Smooth muscle cell (in vitro differentiated cells): ENCODE measurements around the gene EPB41L3. TPM values are rescaled to one million over a fixed set of nuclear protein-coding genes. Genes with fewer than 3 reads are reported as not detected.
A peak's percentile ranks its signal among the peaks of the same experiment; 100 is the strongest.

Experiments used
- DNase-seq: peaks from one replicate; lab custom pipeline; 2025; ENCODE audit not compliant: unreplicated experiment; lab: John Stamatoyannopoulos, UW
- H2AFZ ChIP-seq: fragments of 200-600 bp; sonication (generic); 2 replicates; pipeline ENCODE4 v1.6.0; 2016; ENCODE audit warnings: antibody characterized with exemption, low read depth, mild to moderate bottlenecking
- H3F3A ChIP-seq: fragments of 200-600 bp; sonication (generic); 2 replicates; pipeline ENCODE4 v1.6.0; 2017; ENCODE audit warnings: antibody characterized with exemption, low read depth
- H3K27ac ChIP-seq: fragments of 200-600 bp; sonication (generic); 2 replicates; pipeline ENCODE4 v1.5.1; 2016; ENCODE audit warnings: low read depth, mild to moderate bottlenecking
- H3K27me3 ChIP-seq: fragments of 200-600 bp; sonication (generic); 2 replicates; pipeline ENCODE4 v1.6.1; 2016; ENCODE audit warnings: low read depth, mild to moderate bottlenecking
- H3K36me3 ChIP-seq: fragments of 200-600 bp; sonication (generic); 2 replicates; pipeline ENCODE4 v1.5.1; 2016; ENCODE audit warnings: low read depth
- H3K4me1 ChIP-seq: fragments of 200-600 bp; sonication (generic); 2 replicates; pipeline ENCODE4 v1.5.1; 2016; ENCODE audit warnings: low read depth
- H3K4me2 ChIP-seq: fragments of 200-600 bp; sonication (generic); 2 replicates; pipeline ENCODE4 v1.6.0; 2016; ENCODE audit warnings: mild to moderate bottlenecking
- H3K4me3 ChIP-seq: fragments of 200-600 bp; sonication (generic); 2 replicates; pipeline ENCODE4 v1.5.1; 2016; ENCODE audit warnings: mild to moderate bottlenecking
- H3K79me2 ChIP-seq: fragments of 200-600 bp; sonication (generic); 2 replicates; pipeline ENCODE4 v1.6.0; 2016; ENCODE audit warnings: low read depth, mild to moderate bottlenecking
- H3K9ac ChIP-seq: fragments of 200-600 bp; sonication (generic); 2 replicates; pipeline ENCODE4 v1.6.0; 2016; ENCODE audit warnings: low read depth
- H3K9me3 ChIP-seq: fragments of 200-600 bp; sonication (generic); replicated peaks from 2 replicates; pipeline ENCODE4 v1.5.1; 2016; ENCODE audit warnings: low read depth
- H4K20me1 ChIP-seq: fragments of 200-600 bp; sonication (generic); 2 replicates; pipeline ENCODE4 v1.6.0; 2016; ENCODE audit warnings: low read depth
- WGBS: methylation state at CpG from one replicate; pipeline ENCODE4 v1.1.7; 2016; ENCODE audit warnings: low lambda C conversion rate; 5-methylcytosine and 5-hydroxymethylcytosine counted together
- polyA plus RNA-seq: library from polyadenylated mRNA; unstranded; fragments of >200 nt; fragmentation: Nextera tagmentation; extraction: Ambion mirVana; gene quantifications from 2 replicates; pipeline ENCODE4 v1.2.1, GENCODE V29; 2016
- total RNA-seq: library from RNA; depleted of rRNA; stranded (reverse); fragments of >200 nt; gene quantifications from 2 replicates; pipeline ENCODE4 v1.2.3, GENCODE V29; 2014
- TF ChIP-seq, protein P1 (sequence below): fragments of 200-600 bp; sonication (generic); IDR thresholded peaks from 2 replicates; pipeline ENCODE4 v1.5.1; 2017; ENCODE audit warnings: borderline replicate concordance, mild to moderate bottlenecking, antibody characterized with exemption; ENCODE audit not compliant: insufficient read depth, poor library complexity, severe bottlenecking

The EPB41L3 gene
- total and polyA plus RNA-seq, 2 experiments from 2014 or later = 11.5 to 26.9 TPM

DNA sequence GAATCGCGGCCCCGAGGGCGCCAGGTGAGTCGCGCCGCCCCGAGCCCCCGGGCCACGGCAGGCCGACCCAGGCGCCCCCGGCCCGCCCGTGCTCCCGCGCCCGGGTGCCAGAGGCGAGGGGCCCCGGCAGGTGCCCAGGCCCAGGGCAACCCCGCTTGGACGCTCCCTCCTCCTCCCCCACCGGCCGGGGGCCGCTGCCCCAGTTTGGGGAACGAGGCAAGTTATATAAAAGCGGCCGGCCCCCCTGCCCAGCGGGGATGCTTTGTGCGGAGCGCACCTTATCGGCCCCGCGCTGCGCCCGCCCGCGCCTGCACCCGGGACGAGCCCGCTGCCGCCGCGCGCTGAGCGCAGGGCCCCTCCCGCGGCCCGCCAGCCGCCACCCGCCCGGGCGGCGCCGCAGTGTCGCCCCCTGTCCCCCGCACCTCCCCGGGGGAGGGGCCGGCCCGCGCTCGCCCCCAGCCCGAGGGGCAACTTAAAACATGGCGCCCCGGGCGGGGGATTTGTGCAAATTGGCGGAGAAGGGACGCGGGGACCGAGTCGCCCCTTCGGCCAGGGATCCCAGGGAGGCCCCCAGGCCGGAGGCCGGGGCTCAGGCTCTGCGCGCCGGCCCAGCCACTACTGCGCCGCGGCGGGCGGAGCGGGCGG is 639 bp downstream of the EPB41L3 start:
- no peak overlapping the region for H3K27ac ChIP-seq
- TF ChIP-seq, protein P1, sequence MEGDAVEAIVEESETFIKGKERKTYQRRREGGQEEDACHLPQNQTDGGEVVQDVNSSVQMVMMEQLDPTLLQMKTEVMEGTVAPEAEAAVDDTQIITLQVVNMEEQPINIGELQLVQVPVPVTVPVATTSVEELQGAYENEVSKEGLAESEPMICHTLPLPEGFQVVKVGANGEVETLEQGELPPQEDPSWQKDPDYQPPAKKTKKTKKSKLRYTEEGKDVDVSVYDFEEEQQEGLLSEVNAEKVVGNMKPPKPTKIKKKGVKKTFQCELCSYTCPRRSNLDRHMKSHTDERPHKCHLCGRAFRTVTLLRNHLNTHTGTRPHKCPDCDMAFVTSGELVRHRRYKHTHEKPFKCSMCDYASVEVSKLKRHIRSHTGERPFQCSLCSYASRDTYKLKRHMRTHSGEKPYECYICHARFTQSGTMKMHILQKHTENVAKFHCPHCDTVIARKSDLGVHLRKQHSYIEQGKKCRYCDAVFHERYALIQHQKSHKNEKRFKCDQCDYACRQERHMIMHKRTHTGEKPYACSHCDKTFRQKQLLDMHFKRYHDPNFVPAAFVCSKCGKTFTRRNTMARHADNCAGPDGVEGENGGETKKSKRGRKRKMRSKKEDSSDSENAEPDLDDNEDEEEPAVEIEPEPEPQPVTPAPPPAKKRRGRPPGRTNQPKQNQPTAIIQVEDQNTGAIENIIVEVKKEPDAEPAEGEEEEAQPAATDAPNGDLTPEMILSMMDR = peak; percentile 12
- peaks cover 4% of the 10 kb centered on the region for H3K4me1 ChIP-seq
- peak overlapping the region; percentile 85 for H3K4me2 ChIP-seq
- H3K9me3 ChIP-seq = no peaks in the 10 kb centered on the region
- peaks cover 8% of the 10 kb centered on the region for H3K27me3 ChIP-seq
- H3F3A ChIP-seq = peaks cover 5% of the 10 kb centered on the region
- 2% methylated on average over 18 of the region's 84 CpGs for WGBS
- no peak overlapping the region for H2AFZ ChIP-seq
- DNase-seq = no peak
- peaks cover 17% of the 10 kb centered on the region for H3K79me2 ChIP-seq
- no peak overlapping the region for H3K9ac ChIP-seq
- H4K20me1 ChIP-seq = no peaks in the 10 kb centered on the region
- H3K36me3 ChIP-seq = no peaks in the 10 kb centered on the region
- peak overlapping the region; percentile 86 for H3K4me3 ChIP-seq

GRCh38 chr18:5542515-5543035 is 1.2 kb downstream of the EPB41L3 start:
- Histone ChIP-seq H3K9me3 (no peaks in the 10 kb centered on the region), H3K36me3 (no peaks in the 10 kb centered on the region), H3F3A (peaks cover 5% of the 10 kb centered on the region), H3K27me3 (peaks cover 7% of the 10 kb centered on the region), H2AFZ (no peak overlapping the region), H3K27ac (no peak overlapping the region), H3K4me3 (peak overlapping the region; percentile 86), H3K4me1 (peaks cover 4% of the 10 kb centered on the region), H4K20me1 (no peaks in the 10 kb centered on the region), H3K79me2 (peaks cover 23% of the 10 kb centered on the region), H3K9ac (no peak overlapping the region), H3K4me2 (peak overlapping the region; percentile 85)
- TF ChIP-seq, protein P1 = no peak
- DNase-seq = no peak
- under 1% methylated on average over 18 of the region's 23 CpGs for WGBS

- H3K79me2 ChIP-seq = peaks cover 32% of the 10 kb centered on the region
- H3K36me3 ChIP-seq = no peaks in the 10 kb centered on the region
- H3K9me3 ChIP-seq = no peaks in the 10 kb centered on the region
- peaks cover 5% of the 10 kb centered on the region for H3F3A ChIP-seq
- no peaks in the 10 kb centered on the region for H4K20me1 ChIP-seq
- no peak overlapping the region for H3K4me3 ChIP-seq
- no peaks in the 10 kb centered on the region for H3K27me3 ChIP-seq
- no peak overlapping the region for H3K9ac ChIP-seq
- H2AFZ ChIP-seq = no peak overlapping the region
- TF ChIP-seq, protein P1 = no peak
- DNase-seq = no peak
- H3K4me1 ChIP-seq = peaks cover 4% of the 10 kb centered on the region
- 86% methylated on average over 3 of the region's 3 CpGs for WGBS
- no peak overlapping the region for H3K27ac ChIP-seq
- H3K4me2 ChIP-seq = no peak overlapping the region
Measured at GRCh38 chr18:5541644-5542043, 2.2 kb downstream of the EPB41L3 start.

DNA sequence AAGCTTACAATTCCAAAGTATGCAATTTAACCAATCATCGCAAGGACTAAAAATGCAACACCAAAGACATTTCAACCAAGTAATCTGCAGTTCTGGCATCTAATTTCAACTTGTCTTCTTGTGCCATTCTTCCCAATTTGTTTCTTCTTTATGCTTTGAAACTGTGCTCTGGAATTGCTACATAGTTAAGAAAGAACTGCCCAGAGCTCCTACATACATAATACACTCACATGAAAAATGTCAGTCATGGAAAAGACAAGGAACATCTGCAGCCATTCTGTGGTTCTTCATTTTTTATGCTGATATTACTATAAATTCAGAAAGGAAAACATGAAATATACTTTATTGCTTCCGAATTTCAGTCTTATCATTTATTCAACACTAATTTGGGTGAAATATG is 4.4 kb downstream of the EPB41L3 start:
- TF ChIP-seq, protein P1 = no peak
- Histone ChIP-seq H3K9me3 (no peaks in the 10 kb centered on the region), H3K4me1 (peaks cover 4% of the 10 kb centered on the region), H3K27me3 (no peaks in the 10 kb centered on the region), H3K4me3 (no peak overlapping the region), H2AFZ (no peak overlapping the region), H4K20me1 (no peaks in the 10 kb centered on the region), H3K79me2 (peaks cover 47% of the 10 kb centered on the region), H3F3A (peaks cover 5% of the 10 kb centered on the region), H3K36me3 (no peaks in the 10 kb centered on the region), H3K27ac (no peak overlapping the region), H3K9ac (no peak overlapping the region), H3K4me2 (no peak overlapping the region)
- DNase-seq = no peak
- 96% methylated on average over 2 of the region's 2 CpGs for WGBS
